ENCODE measurements around the gene FAM151A.
A peak's percentile ranks its signal among the peaks of the same experiment; 100 is the strongest.
"Not testable (repeated sequence)": the region's sequence is repeated elsewhere in the genome, so short reads cannot be mapped to it uniquely, and the experiment has no call there.

Gene FAM151A

DNA sequence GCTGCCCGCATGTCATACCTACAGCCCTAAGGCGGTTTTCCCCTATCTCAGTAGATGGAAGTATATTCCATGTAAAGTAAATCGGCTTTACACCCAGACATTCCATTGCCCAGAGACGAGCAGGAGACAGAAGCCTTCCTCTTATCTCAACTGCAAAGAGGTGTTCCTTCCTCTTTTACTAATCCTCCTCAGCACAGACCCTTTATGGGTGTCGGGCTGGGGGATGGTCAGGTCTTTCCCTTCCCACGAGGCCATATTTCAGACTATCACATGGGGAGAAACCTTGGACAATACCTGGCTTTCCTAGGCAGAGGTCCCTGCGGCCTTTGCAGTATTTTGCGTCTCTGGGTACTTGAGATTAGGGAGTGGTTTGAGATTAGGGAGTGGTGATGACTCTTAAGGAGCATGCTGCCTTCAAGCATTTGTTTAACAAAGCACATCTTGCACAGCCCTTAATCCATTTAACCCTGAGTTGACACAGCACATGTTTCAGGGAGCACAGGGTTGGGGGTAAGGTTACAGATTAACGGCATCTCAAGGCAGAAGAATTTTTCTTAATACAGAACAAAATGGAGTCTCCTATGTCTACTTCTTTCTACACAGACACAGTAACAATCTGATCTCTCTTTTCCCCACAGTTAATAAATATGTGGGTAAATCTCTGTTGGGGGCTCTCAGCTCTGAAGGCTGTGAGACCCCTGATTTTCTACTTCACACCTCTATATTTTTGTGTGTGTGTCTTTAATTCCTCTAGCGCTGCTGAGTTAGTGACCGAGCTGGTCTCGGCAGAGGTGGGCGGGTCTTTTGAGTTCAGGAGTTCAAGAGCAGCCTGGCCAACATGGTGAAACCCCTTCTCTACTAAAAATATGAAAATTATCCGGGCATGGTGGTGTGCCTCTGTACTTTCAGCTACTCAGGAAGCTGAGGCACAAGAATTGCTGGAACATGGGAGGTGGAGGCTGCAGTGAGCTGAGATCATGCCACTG, 13.4 kb upstream of the FAM151A start:
- DNase-seq, result not testable (repeated sequence)

GRCh38 chr1:54635804-54636203, 12.5 kb upstream of the FAM151A start:
- not testable (repeated sequence) for DNase-seq

- no peak for DNase-seq
Observed at GRCh38 chr1:54627196-54627595, 3.9 kb upstream of the FAM151A start.

- no peak for DNase-seq
Observed at GRCh38 chr1:54624466-54625464, 1.4 kb upstream of the FAM151A start.

DNA sequence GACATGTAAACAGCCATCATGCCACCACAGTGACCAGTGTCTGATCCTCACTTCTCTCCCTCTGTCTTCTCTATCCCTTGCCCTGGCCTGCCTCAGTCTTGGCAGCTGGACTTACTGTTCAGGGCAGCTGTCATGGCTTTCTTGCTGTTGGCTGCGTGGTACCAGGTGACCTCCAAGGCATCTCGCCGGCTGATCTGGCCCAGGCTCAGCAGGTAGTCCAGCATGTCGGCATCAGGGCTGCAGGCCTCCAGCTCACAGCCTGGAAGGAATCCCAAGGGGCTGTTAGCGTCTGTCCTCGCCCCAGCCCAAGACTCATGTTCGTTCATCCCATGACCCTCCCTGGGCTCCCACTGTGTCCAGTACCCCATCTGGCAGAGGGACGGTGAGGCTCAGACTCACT, 3.6 kb downstream of the FAM151A start:
- DNase-seq, result no peak

GRCh38 chr1:54615531-54616279, 7.6 kb downstream of the FAM151A start:
- DNase-seq, result peak; percentile 71

DNA sequence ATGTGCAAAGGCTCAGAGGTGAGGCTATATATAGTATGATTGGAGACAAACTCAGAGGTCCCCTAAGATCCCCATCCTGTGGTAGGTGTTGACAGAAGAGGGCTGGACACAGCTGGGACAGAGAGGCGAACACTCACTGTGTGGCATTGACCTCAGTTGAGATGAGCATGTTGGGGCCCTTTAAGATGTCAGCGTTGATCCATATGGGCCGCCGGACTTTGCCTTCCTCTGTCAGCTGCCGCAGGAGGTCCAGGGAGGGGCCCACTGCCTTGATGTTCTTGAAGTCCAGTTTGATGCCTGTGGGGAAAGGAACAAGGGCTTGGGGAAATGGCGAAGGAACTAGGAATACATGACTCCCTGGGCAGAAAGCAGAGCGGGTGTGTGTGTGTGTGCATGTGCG, 8.8 kb downstream of the FAM151A start:
- no peak for DNase-seq

- DNase-seq, result peak; percentile 7
Observed at GRCh38 chr1:54614024-54614423, 9.3 kb downstream of the FAM151A start.

- no peak for DNase-seq
Observed at GRCh38 chr1:54611621-54612020, 11.7 kb downstream of the FAM151A start.

- no peak for DNase-seq
Observed at GRCh38 chr1:54610601-54611580, 12.4 kb downstream of the FAM151A start.

DNA sequence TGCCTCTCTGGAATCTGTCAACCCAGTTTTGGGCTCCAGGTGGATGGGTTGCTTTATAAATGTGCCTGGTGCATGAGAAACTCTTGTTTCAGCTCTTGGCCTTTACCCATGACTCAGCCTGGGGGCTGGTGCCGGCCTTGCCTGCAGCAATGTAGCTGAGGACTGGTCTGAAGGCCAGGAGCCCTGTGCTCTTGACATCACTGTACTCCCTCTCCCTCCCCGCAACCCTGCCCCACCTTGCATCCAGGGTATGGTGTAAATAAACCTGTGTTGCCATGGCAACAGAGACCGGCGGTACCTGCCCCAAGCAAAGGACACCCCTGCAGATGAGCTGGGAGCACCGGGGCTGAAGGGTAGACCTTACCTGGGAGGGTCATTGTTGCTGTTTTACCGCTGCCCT, 13.3 kb downstream of the FAM151A start:
- no peak for DNase-seq

- DNase-seq, result no peak
Observed at GRCh38 chr1:54609301-54609921, 13.9 kb downstream of the FAM151A start.

- DNase-seq, result no peak
Observed at GRCh38 chr1:54608566-54609230, 14.6 kb downstream of the FAM151A start.

- DNase-seq, result no peak
Observed at GRCh38 chr1:54607821-54608565, 15.3 kb downstream of the FAM151A start.

GRCh38 chr1:54606990-54607325, 16.4 kb downstream of the FAM151A start:
- DNase-seq, result no peak

- no peak for DNase-seq
Observed at GRCh38 chr1:54606096-54606989, 17.0 kb downstream of the FAM151A start.

- DNase-seq, result no peak
Observed at GRCh38 chr1:54604572-54605370, 18.6 kb downstream of the FAM151A start.

GRCh38 chr1:54604051-54604450, 19.3 kb downstream of the FAM151A start:
- no peak for DNase-seq
